CD4-positive, alpha-beta T cell (primary cell): ENCODE measurements around the gene CAMK2A. TPM values are rescaled to one million over a fixed set of nuclear protein-coding genes. Genes with fewer than 3 reads are reported as not detected.

Source experiments
- ATAC-seq: fragments of 200-7000 bp; cut with Tn5 transposase; one replicate; pipeline ENCODE4 v1.10.0; 2022; ENCODE audit warnings: mild to moderate bottlenecking; ENCODE audit not compliant: poor library complexity
- CTCF ChIA-PET: fragments of 350-600 bp; sonication (Branson Sonifier 250); formaldehyde crosslinking; loops from one replicate; lab custom pipeline; 2021; ENCODE audit warnings: antibody characterized with exemption, inconsistent platforms; lab: Charles Lee
- POLR2A ChIA-PET: fragments of 350-600 bp; sonication (Branson Sonifier 250); formaldehyde crosslinking; loops from one replicate; lab custom pipeline; 2021; ENCODE audit warnings: antibody characterized with exemption, inconsistent platforms; lab: Charles Lee
- DNase-seq, 14 experiments: peaks; one replicate each; pipeline ENCODE4 v3.0.0-alpha.2; 2013 to 2020; ENCODE audit warnings: mixed read lengths in 2 of 14
- H3K27ac ChIP-seq, 2 donors: one replicate each; pipeline versions ENCODE4 v1.5.1 to v1.7.0; 2013; ENCODE audit warnings: low read length in 2 of 2, low read depth in 1 of 2, mild to moderate bottlenecking in 1 of 2
- H3K27me3 ChIP-seq, 2 experiments: 1 replicate in 1 of 2; 2 replicates in 1 of 2; pipeline versions ENCODE4 v1.6.1 to v1.7.0; 2013; ENCODE audit warnings: low read length in 2 of 2, control low read depth in 1 of 2, mild to moderate bottlenecking in 1 of 2, moderate library complexity in 1 of 2; ENCODE audit not compliant: insufficient read depth in 2 of 2, control insufficient read depth in 1 of 2
- H3K36me3 ChIP-seq: one replicate; pipeline ENCODE4 v1.6.1; 2013; ENCODE audit warnings: low read length, control low read depth; ENCODE audit not compliant: insufficient read depth
- H3K4me1 ChIP-seq: one replicate; pipeline ENCODE4 v1.6.1; 2013; ENCODE audit warnings: low read length, control low read depth; ENCODE audit not compliant: insufficient read depth
- H3K4me3 ChIP-seq: one replicate; pipeline ENCODE4 v1.5.1; 2013; ENCODE audit warnings: mild to moderate bottlenecking, low read length, moderate library complexity
- H3K9me3 ChIP-seq, 2 experiments: 1 replicate in 1 of 2; 2 replicates in 1 of 2; pipeline versions ENCODE4 v1.6.1 to v1.7.0; 2013; ENCODE audit warnings: low read length in 2 of 2, mild to moderate bottlenecking in 2 of 2, control low read depth in 1 of 2, moderate library complexity in 1 of 2; ENCODE audit not compliant: control insufficient read depth in 1 of 2, insufficient read depth in 1 of 2
- H3K27ac Mint-ChIP-seq: one replicate; pipeline ENCODE4 v1.8.0; 2020; ENCODE audit warnings: mixed read lengths
- H3K27me3 Mint-ChIP-seq: one replicate; pipeline ENCODE4 v1.8.0; 2021; ENCODE audit warnings: mixed read lengths
- H3K36me3 Mint-ChIP-seq: one replicate; pipeline ENCODE4 v1.8.0; 2021; ENCODE audit warnings: low read depth, mixed read lengths
- H3K4me1 Mint-ChIP-seq: one replicate; pipeline ENCODE4 v1.8.0; 2021; ENCODE audit warnings: low read depth, mixed read lengths
- H3K4me3 Mint-ChIP-seq: one replicate; pipeline ENCODE4 v1.8.0; 2020; ENCODE audit warnings: mild to moderate bottlenecking, mixed read lengths
- H3K9me3 Mint-ChIP-seq: one replicate; pipeline ENCODE4 v1.8.0; 2020; ENCODE audit warnings: mixed read lengths
- intact Hi-C, 2 experiments: fragments of 100-400 bp; cut with DNase I in 1 of 2; cut with micrococcal nuclease in 1 of 2; formaldehyde crosslinking; loops; one replicate each; pipeline versions ENCODE4 v1.15.1 to v1.9.0; 2023 to 2025; cut with DNase I, micrococcal nuclease
- total RNA-seq, 174 experiments: library from RNA in 2 of 174; stranded (reverse) in 2 of 174; gene quantifications; one replicate each; pipeline ENCODE4 v1.2.3 and lab custom pipeline; 2021 to 2026
- TF ChIP-seq, protein P1 (sequence below): fragments of 200-600 bp; IDR thresholded peaks from one replicate; pipeline ENCODE4 v1.8.0; 2022; ENCODE audit warnings: antibody characterized with exemption, mild to moderate bottlenecking

The CAMK2A gene
- total RNA-seq, 2 experiments from 2014 or later = 0.05 to 0.22 TPM

DNA sequence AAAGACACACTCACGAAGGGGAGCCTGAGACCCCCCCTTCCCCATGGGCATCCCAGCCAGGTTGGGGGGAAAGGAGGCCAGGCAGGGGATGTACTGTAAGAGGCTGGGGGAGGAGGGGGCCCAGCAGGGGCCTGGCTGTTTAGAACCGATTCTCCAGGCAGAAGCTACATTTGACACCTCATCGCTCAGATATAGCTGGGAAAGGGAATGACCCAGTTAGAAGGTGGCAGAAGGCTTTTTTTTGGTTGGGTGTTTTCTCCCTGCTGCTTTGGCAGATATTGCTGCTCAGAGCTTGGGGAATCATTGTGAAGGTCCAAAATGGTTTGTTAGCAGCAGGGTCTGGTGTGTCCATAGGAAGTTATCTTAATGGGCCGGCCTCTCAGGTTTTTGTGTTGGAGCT lies 117.0 kb downstream of the CAMK2A start:
- ChIA-PET POLR2A (no interaction called here), CTCF (no interaction called here)
- Mint-ChIP-seq H3K4me1 (no peaks in the 10 kb centered on the region), H3K36me3 (no peaks in the 10 kb centered on the region), H3K27me3 (peaks cover 58% of the 10 kb centered on the region), H3K4me3 (no peak overlapping the region), H3K9me3 (no peaks in the 10 kb centered on the region), H3K27ac (no peak overlapping the region)
- Histone ChIP-seq H3K27ac (no peak overlapping the region), H3K27me3 (peaks cover 14 to 19% of the 10 kb centered on the region in 2 experiments), H3K4me1 (no peaks in the 10 kb centered on the region), H3K9me3 (no peaks in the 10 kb centered on the region), H3K4me3 (no peak overlapping the region), H3K36me3 (no peaks in the 10 kb centered on the region)
- TF ChIP-seq, protein P1, sequence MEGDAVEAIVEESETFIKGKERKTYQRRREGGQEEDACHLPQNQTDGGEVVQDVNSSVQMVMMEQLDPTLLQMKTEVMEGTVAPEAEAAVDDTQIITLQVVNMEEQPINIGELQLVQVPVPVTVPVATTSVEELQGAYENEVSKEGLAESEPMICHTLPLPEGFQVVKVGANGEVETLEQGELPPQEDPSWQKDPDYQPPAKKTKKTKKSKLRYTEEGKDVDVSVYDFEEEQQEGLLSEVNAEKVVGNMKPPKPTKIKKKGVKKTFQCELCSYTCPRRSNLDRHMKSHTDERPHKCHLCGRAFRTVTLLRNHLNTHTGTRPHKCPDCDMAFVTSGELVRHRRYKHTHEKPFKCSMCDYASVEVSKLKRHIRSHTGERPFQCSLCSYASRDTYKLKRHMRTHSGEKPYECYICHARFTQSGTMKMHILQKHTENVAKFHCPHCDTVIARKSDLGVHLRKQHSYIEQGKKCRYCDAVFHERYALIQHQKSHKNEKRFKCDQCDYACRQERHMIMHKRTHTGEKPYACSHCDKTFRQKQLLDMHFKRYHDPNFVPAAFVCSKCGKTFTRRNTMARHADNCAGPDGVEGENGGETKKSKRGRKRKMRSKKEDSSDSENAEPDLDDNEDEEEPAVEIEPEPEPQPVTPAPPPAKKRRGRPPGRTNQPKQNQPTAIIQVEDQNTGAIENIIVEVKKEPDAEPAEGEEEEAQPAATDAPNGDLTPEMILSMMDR = no peak
- intact Hi-C loops = no loop called here
- no peak for DNase-seq
- ATAC-seq = no peak

DNA sequence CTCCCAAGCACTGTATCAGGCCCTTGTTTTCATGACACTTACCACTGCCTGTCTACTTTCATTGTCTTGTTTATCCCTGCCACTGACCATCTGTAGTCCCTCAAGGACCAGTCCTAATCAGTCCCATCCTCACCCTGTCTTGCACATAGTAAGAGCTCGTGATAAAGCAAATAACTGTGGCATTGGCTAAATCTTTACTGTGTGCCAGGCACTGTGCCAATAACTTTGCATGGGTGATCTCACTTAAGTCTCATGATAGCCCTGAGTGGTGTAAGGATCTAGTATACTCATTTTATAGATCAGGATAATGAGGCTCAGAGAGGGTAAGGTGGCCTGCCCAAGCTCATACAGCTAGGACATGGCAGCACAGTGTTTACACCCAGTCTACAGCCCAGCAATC lies 117.4 kb downstream of the CAMK2A start:
- DNase-seq = no peak
- intact Hi-C loops = no loop called here
- CTCF ChIA-PET = no interaction called here
- Histone ChIP-seq H3K4me3 (no peak overlapping the region), H3K27ac (no peak overlapping the region), H3K27me3 (peaks cover 17 to 23% of the 10 kb centered on the region in 2 experiments), H3K36me3 (no peaks in the 10 kb centered on the region), H3K4me1 (no peaks in the 10 kb centered on the region), H3K9me3 (no peaks in the 10 kb centered on the region)
- TF ChIP-seq, protein P1 = no peak
- no peaks in the 10 kb centered on the region for H3K36me3 Mint-ChIP-seq
- no peaks in the 10 kb centered on the region for H3K9me3 Mint-ChIP-seq
- no peak overlapping the region for H3K4me3 Mint-ChIP-seq
- ATAC-seq = no peak
- H3K27ac Mint-ChIP-seq = no peak overlapping the region
- POLR2A ChIA-PET = no interaction called here
- peaks cover 61% of the 10 kb centered on the region for H3K27me3 Mint-ChIP-seq
- H3K4me1 Mint-ChIP-seq = no peaks in the 10 kb centered on the region

Other genes starting within 250 kb of the CAMK2A start
- gene CSF1R, start 203.2 kb downstream of the CAMK2A start, total RNA-seq = under 1 TPM; 0.45 to 0.52 TPM
- not detected for gene PDGFRB, start 133.9 kb downstream of the CAMK2A start, total RNA-seq
- not detected for gene CDX1, start 123.0 kb downstream of the CAMK2A start, total RNA-seq
- gene SLC6A7, start 99.7 kb downstream of the CAMK2A start, total RNA-seq = not detected
- under 1 TPM; 0.22 to 0.56 TPM for gene ARSI, start 13.1 kb upstream of the CAMK2A start, total RNA-seq
- gene TCOF1, start 67.9 kb upstream of the CAMK2A start, total RNA-seq = 10 to 100 TPM; 40.4 to 43.2 TPM
- gene CD74, start 123.1 kb upstream of the CAMK2A start, total RNA-seq = 100 to 1,000 TPM; 299 to 303 TPM
- gene RPS14, start 160.0 kb upstream of the CAMK2A start, total RNA-seq = 1,000 to 10,000 TPM; 5,224 to 5,317 TPM
- gene NDST1, start 218.4 kb upstream of the CAMK2A start, total RNA-seq = 1 to 10 TPM; 1.1 to 1.6 TPM